AG04449 (cell line): ENCODE measurements around the gene MEIS2.

Experiments used
- CTCF ChIA-PET: fragments of 350-600 bp; formaldehyde crosslinking; extraction: SDS; loops from one replicate; lab custom pipeline; 2021; ENCODE audit warnings: antibody characterized with exemption; lab: Yijun Ruan, JAX
- POLR2A ChIA-PET: fragments of 400-600, 350-600 bp; formaldehyde crosslinking; extraction: SDS; loops from one replicate; lab custom pipeline; 2020; ENCODE audit warnings: antibody characterized with exemption, inconsistent platforms; lab: Yijun Ruan, JAX
- DNase-seq: peaks from one replicate; pipeline ENCODE4 v3.0.0-alpha.2; 2010; ENCODE audit warnings: low read depth, low spot score
- H3K4me3 ChIP-seq: 2 replicates; pipeline ENCODE4 v1.5.1; 2011; ENCODE audit warnings: low read depth, mild to moderate bottlenecking, control low read depth, low read length
- TF ChIP-seq, protein P1 (sequence below): IDR thresholded peaks from one replicate; pipeline ENCODE4 v1.5.1; 2011; ENCODE audit warnings: mild to moderate bottlenecking, moderate library complexity, low read length, control low read depth, inconsistent platforms; ENCODE audit not compliant: insufficient read depth; ENCODE audit errors: missing control alignments

The MEIS2 gene

DNA sequence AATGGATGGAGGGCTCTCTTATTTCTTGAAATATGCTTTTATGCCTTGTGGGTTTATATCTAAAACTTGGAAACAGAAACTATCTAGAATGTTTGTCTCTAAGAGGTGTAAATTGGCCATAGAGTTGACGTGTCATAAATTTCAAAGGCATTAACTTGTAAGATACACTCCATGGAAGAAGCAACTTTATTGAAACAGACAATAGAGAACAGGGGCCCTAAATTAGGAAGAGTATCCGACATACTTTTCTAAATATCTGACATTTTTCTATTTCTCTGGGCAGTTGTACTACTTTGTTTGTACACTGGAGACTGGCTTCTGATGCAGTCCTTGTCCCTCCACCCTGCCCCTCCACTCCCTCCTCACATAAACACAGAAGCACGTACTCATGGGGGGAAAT, 50.0 kb downstream of the MEIS2 start:
- CTCF ChIA-PET, result no interaction called here
- TF ChIP-seq, protein P1, sequence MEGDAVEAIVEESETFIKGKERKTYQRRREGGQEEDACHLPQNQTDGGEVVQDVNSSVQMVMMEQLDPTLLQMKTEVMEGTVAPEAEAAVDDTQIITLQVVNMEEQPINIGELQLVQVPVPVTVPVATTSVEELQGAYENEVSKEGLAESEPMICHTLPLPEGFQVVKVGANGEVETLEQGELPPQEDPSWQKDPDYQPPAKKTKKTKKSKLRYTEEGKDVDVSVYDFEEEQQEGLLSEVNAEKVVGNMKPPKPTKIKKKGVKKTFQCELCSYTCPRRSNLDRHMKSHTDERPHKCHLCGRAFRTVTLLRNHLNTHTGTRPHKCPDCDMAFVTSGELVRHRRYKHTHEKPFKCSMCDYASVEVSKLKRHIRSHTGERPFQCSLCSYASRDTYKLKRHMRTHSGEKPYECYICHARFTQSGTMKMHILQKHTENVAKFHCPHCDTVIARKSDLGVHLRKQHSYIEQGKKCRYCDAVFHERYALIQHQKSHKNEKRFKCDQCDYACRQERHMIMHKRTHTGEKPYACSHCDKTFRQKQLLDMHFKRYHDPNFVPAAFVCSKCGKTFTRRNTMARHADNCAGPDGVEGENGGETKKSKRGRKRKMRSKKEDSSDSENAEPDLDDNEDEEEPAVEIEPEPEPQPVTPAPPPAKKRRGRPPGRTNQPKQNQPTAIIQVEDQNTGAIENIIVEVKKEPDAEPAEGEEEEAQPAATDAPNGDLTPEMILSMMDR, result no peak
- DNase-seq, result no peak
- POLR2A ChIA-PET, result no interaction called here
- no peak overlapping the region for H3K4me3 ChIP-seq

DNA sequence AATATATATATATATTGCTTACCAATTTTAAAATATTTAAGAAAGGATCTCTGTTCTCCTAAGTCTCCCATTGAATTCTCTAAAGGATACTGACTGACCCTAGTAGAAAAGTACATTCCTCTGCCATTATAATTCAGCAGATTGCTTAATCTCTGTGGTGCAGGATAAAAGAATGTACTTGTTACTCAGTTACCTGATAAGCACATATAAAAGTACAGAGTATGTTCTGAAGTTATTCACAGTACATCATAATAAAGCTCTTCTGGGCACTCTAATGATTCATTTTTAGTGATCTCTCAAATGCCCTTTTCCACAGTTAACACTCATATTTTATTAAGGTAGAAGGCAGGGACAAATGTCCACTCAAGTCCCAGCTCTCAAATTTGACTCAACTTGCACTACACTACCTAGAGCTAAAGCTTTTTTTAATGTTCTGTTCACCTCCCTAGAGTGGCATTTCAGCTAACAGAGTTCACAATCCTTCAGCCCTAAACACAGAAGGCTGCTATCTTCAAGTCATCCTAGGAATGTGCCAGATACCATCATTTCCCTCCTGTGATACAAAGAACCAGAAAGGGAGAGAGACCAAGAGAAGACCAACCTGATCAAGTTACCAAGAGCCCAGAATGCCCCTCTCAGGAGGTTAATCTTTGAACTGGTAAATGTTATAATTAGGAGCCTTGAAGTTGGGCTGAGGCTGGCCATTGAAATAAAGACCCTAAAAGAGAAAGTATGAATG, 53.3 kb downstream of the MEIS2 start:
- CTCF ChIA-PET, result interaction anchor here (1.5 kb wide), 1 partner anchor 546 kb away, joined by 4 read pairs; no protein-coding TSS in a partner anchor
- TF ChIP-seq, protein P1, result no peak
- no peak overlapping the region for H3K4me3 ChIP-seq
- no peak for DNase-seq
- POLR2A ChIA-PET, result interaction anchor here (1.4 kb wide), 1 partner anchor 10 kb away, joined by 3 read pairs; no protein-coding TSS in a partner anchor

DNA sequence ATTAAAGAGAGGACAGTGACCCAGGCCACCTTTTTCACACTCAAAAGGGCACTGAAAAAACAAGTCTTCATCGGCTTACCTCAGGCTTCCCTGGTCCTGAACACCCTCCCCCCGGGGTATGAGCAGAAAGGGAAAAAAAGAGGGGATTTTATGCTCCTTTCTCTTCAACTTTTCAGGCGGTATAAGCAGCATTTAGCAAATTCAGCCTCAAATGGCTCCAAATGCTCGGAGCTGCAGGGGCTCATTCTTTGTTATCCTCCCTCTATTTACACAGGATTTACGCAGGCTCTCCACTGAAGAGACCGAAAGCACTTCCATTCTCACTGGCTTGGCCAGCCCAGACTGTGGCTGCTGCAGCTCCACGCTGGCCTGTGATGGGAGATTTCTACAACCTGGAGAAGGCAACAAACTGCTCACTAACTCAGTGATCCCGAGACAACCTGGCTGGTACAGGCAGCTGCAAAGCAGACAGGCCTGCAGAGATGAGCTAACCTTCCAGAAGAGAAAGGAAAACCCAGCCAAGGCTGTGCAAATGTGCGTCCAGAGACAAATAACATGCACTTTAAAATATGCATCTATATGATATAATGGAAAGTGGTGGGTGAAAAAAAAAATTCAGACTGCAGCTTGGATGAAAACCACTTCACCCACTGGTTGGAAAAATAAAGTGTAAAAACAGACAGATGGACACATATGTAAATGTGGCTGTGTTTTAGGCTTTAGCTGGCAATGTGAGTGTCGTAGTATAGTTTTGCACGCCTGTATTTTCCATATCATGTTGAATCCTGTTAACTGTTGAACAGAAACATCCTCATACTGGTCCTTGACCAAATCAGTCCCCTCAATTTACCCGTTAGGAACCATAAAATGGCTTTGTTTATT, 54.2 kb downstream of the MEIS2 start:
- TF ChIP-seq, protein P1, result no peak
- ChIA-PET CTCF (interaction anchor here (1.5 kb wide), 1 partner anchor 545 kb away, joined by 4 read pairs; no protein-coding TSS in a partner anchor), POLR2A (interaction anchor here (1.4 kb wide), 1 partner anchor 11 kb away, joined by 3 read pairs; no protein-coding TSS in a partner anchor)
- H3K4me3 ChIP-seq, result no peak overlapping the region
- DNase-seq, result no peak

- H3K4me3 ChIP-seq, result no peak overlapping the region
- CTCF ChIA-PET, result no interaction called here
- DNase-seq, result no peak
- POLR2A ChIA-PET, result no interaction called here
- TF ChIP-seq, protein P1, result no peak
Observed at GRCh38 chr15:37044915-37045648, 55.3 kb downstream of the MEIS2 start.

DNA sequence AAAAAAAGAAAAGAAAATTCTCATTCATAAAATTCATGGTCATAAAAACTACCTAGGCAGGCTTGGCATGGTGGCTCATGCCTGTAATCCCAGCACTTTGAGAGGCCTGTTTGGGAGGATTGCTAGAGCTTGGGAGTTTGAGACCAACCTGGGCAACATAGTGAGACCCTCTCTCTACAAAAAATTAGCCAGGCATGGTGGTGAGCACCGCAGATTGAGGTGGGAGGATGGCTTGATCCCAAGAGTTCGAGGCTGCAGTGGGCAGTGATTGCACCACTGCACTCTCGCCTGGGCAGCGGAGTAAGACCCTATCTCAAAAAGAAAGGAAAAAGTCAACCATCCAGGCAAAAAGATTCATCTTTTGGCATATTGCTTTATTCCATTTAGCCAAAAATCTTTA, 58.5 kb downstream of the MEIS2 start:
- DNase-seq, result no peak
- TF ChIP-seq, protein P1, result no peak
- CTCF ChIA-PET, result no interaction called here
- POLR2A ChIA-PET, result no interaction called here
- H3K4me3 ChIP-seq, result no peak overlapping the region
